KMS-11 (cell line): ENCODE data around the gene ATP6V0E2.
"Not testable (repeated sequence)": the region's sequence is repeated elsewhere in the genome, so short reads cannot be mapped to it uniquely, and the experiment has no call there.

ENCODE experiments used
- H2AFZ ChIP-seq: fragments of 200-600 bp; sonication (generic); 2 replicates; pipeline ENCODE4 v1.6.1; 2016; ENCODE audit warnings: antibody characterized with exemption, mixed run types, low read depth
- H3K27ac ChIP-seq: fragments of 200-600 bp; sonication (generic); 2 replicates; pipeline ENCODE4 v1.6.1; 2016; ENCODE audit warnings: mild to moderate bottlenecking, mixed run types
- H3K27me3 ChIP-seq: fragments of 200-600 bp; sonication (generic); 2 replicates; pipeline ENCODE4 v1.6.1; 2017; ENCODE audit warnings: mild to moderate bottlenecking, low read depth, mixed run types, moderate library complexity; ENCODE audit not compliant: insufficient read depth
- H3K36me3 ChIP-seq: fragments of 200-600 bp; sonication (generic); 2 replicates; pipeline ENCODE4 v1.6.1; 2017; ENCODE audit warnings: mild to moderate bottlenecking, mixed run types; ENCODE audit not compliant: insufficient read depth
- H3K4me1 ChIP-seq: fragments of 200-600 bp; sonication (generic); 2 replicates; pipeline ENCODE4 v1.6.1; 2016; ENCODE audit warnings: mild to moderate bottlenecking, low read depth, mixed run types; ENCODE audit not compliant: poor library complexity, severe bottlenecking
- H3K4me2 ChIP-seq: fragments of 200-600 bp; sonication (generic); 2 replicates; pipeline ENCODE4 v1.7.0; 2016; ENCODE audit warnings: mild to moderate bottlenecking, mixed run types
- H3K4me3 ChIP-seq: fragments of 200-600 bp; sonication (generic); IDR thresholded peaks from 2 replicates; pipeline ENCODE4 v1.6.1; 2017; ENCODE audit warnings: low read depth, low read length, mixed read lengths; ENCODE audit not compliant: insufficient read depth
- H3K79me2 ChIP-seq: fragments of 200-600 bp; sonication (generic); 2 replicates; pipeline ENCODE4 v1.6.1; 2016; ENCODE audit warnings: low read depth, mixed run types; ENCODE audit not compliant: insufficient read depth
- H3K9ac ChIP-seq: fragments of 200-600 bp; sonication (generic); 2 replicates; pipeline ENCODE4 v1.6.1; 2016; ENCODE audit warnings: mild to moderate bottlenecking, mixed run types
- H4K20me1 ChIP-seq: fragments of 200-600 bp; sonication (generic); 2 replicates; pipeline ENCODE4 v1.6.1; 2016; ENCODE audit warnings: mild to moderate bottlenecking, mixed run types; ENCODE audit not compliant: insufficient read depth
- TF ChIP-seq, protein P1 (sequence below): fragments of 200-600 bp; sonication (generic); conservative IDR thresholded peaks from 2 replicates; pipeline ENCODE4 v1.6.1; 2017; ENCODE audit warnings: low read depth, mild to moderate bottlenecking, antibody characterized with exemption, low read length, moderate library complexity, mixed read lengths

The ATP6V0E2 gene

DNA sequence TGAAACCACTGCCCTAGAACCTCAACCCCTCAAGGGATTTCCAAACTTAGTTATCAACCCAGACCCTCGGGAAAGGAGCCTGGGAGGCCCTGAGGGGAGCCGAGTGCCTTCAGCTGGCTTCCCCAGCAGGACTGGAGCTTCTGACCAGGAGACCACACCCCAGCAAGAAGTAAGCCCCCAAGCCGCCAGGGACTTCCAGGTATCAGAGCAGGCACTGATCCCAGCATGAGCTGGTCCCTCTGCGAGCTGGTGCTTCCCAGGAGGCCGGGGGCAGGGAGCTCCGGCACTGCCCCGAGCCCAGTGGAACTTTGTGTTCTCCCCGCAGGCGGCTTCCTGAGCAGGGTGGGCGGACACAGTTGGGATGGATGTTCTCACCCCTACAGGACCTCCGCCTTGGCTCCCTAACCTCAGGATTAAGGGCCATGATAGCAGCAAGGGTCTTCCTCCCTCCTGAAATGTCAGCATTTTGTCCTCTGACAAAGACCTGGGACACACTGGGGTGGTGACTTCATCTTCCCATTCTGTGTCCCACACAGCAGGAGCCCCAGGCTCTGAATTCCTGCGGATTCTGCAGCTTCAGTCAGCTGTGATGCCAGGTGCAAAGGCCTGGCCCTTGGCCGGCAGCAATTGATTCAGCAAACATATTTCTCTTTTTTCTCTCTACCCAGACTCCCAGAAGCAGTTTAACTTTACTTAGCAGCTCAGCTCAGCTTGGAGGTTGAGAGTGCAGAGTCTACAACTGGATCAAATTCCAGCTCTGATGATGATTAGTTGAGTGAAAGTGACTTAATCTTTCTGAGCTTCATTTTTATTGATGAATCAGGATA lies 11.6 kb downstream of the ATP6V0E2 start:
- Histone ChIP-seq H3K36me3 (no peaks in the 10 kb centered on the region), H3K27ac (no peak overlapping the region)

GRCh38 chr7:149886018-149886415 lies 12.2 kb downstream of the ATP6V0E2 start:
- H4K20me1 ChIP-seq = no peaks in the 10 kb centered on the region
- H3K4me2 ChIP-seq = no peak overlapping the region
- no peaks in the 10 kb centered on the region for H3K27me3 ChIP-seq
- H3K36me3 ChIP-seq = no peaks in the 10 kb centered on the region
- TF ChIP-seq, protein P1, sequence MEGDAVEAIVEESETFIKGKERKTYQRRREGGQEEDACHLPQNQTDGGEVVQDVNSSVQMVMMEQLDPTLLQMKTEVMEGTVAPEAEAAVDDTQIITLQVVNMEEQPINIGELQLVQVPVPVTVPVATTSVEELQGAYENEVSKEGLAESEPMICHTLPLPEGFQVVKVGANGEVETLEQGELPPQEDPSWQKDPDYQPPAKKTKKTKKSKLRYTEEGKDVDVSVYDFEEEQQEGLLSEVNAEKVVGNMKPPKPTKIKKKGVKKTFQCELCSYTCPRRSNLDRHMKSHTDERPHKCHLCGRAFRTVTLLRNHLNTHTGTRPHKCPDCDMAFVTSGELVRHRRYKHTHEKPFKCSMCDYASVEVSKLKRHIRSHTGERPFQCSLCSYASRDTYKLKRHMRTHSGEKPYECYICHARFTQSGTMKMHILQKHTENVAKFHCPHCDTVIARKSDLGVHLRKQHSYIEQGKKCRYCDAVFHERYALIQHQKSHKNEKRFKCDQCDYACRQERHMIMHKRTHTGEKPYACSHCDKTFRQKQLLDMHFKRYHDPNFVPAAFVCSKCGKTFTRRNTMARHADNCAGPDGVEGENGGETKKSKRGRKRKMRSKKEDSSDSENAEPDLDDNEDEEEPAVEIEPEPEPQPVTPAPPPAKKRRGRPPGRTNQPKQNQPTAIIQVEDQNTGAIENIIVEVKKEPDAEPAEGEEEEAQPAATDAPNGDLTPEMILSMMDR = no peak
- no peak overlapping the region for H2AFZ ChIP-seq
- no peak overlapping the region for H3K4me3 ChIP-seq
- H3K9ac ChIP-seq = no peak overlapping the region
- H3K79me2 ChIP-seq = no peaks in the 10 kb centered on the region
- H3K4me1 ChIP-seq = no peaks in the 10 kb centered on the region
- no peak overlapping the region for H3K27ac ChIP-seq

More for the DNA sequence above, 11.6 kb downstream of the ATP6V0E2 start:
- TF ChIP-seq, protein P1 = no peak
- no peaks in the 10 kb centered on the region for H3K4me1 ChIP-seq
- no peak overlapping the region for H3K4me3 ChIP-seq
- no peaks in the 10 kb centered on the region for H3K27me3 ChIP-seq
- no peak overlapping the region for H2AFZ ChIP-seq
- H4K20me1 ChIP-seq = no peaks in the 10 kb centered on the region
- H3K79me2 ChIP-seq = no peaks in the 10 kb centered on the region
- no peak overlapping the region for H3K9ac ChIP-seq
- no peak overlapping the region for H3K4me2 ChIP-seq

DNA sequence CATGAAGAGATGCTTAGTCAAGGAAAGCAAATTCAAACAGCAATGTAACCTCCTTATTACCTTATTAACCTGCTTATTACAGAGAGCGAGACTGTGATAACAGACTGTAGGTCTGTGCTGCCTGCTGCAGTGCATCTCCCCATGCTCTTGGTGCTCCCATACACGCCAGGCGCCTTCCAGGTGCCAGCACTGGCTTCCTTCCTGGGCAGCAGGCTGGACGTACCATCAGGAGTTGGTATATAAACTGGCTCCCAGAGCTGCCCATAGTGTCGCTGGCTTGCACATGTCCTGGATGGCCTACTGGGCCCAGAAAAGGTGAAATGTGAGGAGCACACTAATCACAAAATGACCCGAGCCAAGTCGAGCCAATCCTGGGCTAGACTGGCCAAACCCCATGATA lies 13.5 kb downstream of the ATP6V0E2 start:
- Histone ChIP-seq H3K27ac (no peak overlapping the region), H3K27me3 (no peaks in the 10 kb centered on the region), H2AFZ (no peak overlapping the region), H3K9ac (no peak overlapping the region), H3K36me3 (no peaks in the 10 kb centered on the region), H3K4me3 (no peak overlapping the region), H3K79me2 (no peaks in the 10 kb centered on the region), H3K4me1 (no peaks in the 10 kb centered on the region), H3K4me2 (no peak overlapping the region), H4K20me1 (no peaks in the 10 kb centered on the region)
- TF ChIP-seq, protein P1 = no peak

GRCh38 chr7:149890715-149891114 lies 16.9 kb downstream of the ATP6V0E2 start:
- not testable (repeated sequence) for H2AFZ ChIP-seq, H3K27ac ChIP-seq, H3K4me2 ChIP-seq, H3K36me3 ChIP-seq, H3K4me1 ChIP-seq, H3K27me3 ChIP-seq, H3K79me2 ChIP-seq, H3K4me3 ChIP-seq, H4K20me1 ChIP-seq, H3K9ac ChIP-seq

DNA sequence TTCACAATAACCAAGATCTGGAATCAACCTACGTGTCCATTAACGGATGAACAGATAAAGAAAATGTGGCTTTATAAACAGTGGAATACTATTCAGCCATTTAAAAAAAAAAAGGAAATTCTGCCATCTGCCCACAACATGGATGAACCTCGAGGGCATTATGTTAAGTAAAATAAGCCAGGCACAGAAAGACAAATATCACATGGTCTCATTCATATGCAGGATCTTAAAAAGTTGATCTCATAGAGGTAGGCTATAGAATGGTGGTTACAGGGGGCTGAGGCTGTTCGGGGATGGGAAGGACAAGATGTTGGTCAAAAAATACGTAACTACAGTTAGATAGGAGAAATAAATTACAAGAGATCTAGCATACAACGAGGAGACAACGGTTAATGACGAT lies 21.2 kb downstream of the ATP6V0E2 start:
- H4K20me1 ChIP-seq, H2AFZ ChIP-seq, H3K27ac ChIP-seq, H3K9ac ChIP-seq, H3K4me3 ChIP-seq, H3K4me1 ChIP-seq, H3K36me3 ChIP-seq, H3K79me2 ChIP-seq, H3K4me2 ChIP-seq, H3K27me3 ChIP-seq: not testable (repeated sequence)

DNA sequence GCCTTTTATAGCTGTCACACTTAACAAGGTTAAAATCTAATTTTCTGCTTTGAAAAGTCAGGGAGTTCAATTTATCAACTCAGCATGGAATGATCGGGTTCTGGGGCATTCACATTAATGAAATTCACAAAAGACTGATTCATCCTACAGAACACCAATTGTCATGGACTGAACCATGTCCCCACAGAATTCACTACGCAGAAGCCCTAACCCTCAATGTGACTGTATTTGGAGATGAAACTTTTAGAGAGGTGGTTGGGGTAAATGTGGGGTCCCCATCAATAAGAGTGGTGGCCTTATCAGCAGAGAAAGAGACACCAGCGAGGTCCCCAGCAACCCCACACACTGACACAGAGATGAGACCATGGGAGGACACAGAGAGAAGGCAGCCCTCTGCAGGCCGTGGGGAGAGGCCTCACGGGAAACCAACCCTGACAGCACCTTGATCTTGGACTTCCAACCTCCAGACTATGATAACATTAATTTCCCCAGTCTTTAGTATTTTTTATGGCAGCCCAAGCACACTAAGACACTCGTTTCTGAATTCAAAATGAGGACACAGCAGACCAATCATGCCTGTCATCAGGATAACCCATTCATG lies 34.1 kb downstream of the ATP6V0E2 start:
- H4K20me1 ChIP-seq, H3K4me2 ChIP-seq, H3K79me2 ChIP-seq, H3K9ac ChIP-seq, H3K4me3 ChIP-seq, H3K4me1 ChIP-seq, H2AFZ ChIP-seq, H3K36me3 ChIP-seq, H3K27me3 ChIP-seq, H3K27ac ChIP-seq: not testable (repeated sequence)

GRCh38 chr7:149910219-149910618 lies 36.5 kb downstream of the ATP6V0E2 start:
- not testable (repeated sequence) for H3K27ac ChIP-seq, H3K79me2 ChIP-seq, H2AFZ ChIP-seq, H3K27me3 ChIP-seq, H3K9ac ChIP-seq, H3K4me3 ChIP-seq, H4K20me1 ChIP-seq, H3K36me3 ChIP-seq, H3K4me1 ChIP-seq, H3K4me2 ChIP-seq

GRCh38 chr7:149912126-149912525 lies 38.4 kb downstream of the ATP6V0E2 start:
- not testable (repeated sequence) for H3K36me3 ChIP-seq, H3K4me1 ChIP-seq, H3K9ac ChIP-seq, H2AFZ ChIP-seq, H3K79me2 ChIP-seq, H3K27me3 ChIP-seq, H3K27ac ChIP-seq, H4K20me1 ChIP-seq, H3K4me2 ChIP-seq, H3K4me3 ChIP-seq
